ENCODE data around the gene GPR83. TPM values are rescaled to one million over a fixed set of nuclear protein-coding genes. Genes with fewer than 3 reads are reported as not detected.

The GPR83 gene
- total and polyA plus RNA-seq, 10 of the 15 experiments (the other 5 are each of a cell fraction or from before 2014, with no cell fraction given) = 0.03 to 0.19 (median 0.05) TPM; not detected in 7

GRCh38 chr11:94405062-94405833, 4.0 kb upstream of the GPR83 start:
- Histone ChIP-seq H3K79me2 (ENCODE audit: control insufficient read depth, insufficient read depth, low read length) (no peaks in the 10 kb centered on the region), H4K20me1 (ENCODE audit: control insufficient read depth, insufficient read depth) (no peaks in the 10 kb centered on the region), H3K4me3 (no peak overlapping the region), H3K27ac (ENCODE audit: control insufficient read depth, insufficient read depth) (no peak overlapping the region), H2AFZ (ENCODE audit: control insufficient read depth, low read depth, low read length) (no peak overlapping the region), H3K4me1 (ENCODE audit: control insufficient read depth, insufficient read depth, low read length) (no peaks in the 10 kb centered on the region), H3K9me3 (replicated peaks; ENCODE audit: control insufficient read depth, insufficient read depth, low read length) (no peaks in the 10 kb centered on the region), H3K9ac (ENCODE audit: control insufficient read depth, insufficient read depth, low read length) (no peak overlapping the region), H3K36me3 (ENCODE audit: control insufficient read depth in 2 of 2, insufficient read depth in 2 of 2, low read length in 1 of 2) (no peaks in the 10 kb centered on the region), H3K27me3 (replicated peaks in 1 of 2; ENCODE audit: control insufficient read depth in 2 of 2, insufficient read depth in 2 of 2, low read length in 1 of 2) (peaks cover 0 to 8% of the 10 kb centered on the region in 2 experiments; a peak in 3 of 4 replicates), H3K4me2 (ENCODE audit: control insufficient read depth, insufficient read depth) (no peak overlapping the region)
- WGBS (ENCODE audit: insufficient coverage, insufficient replicate concordance, low lambda C conversion rate, missing lambda C conversion rate) = 70% methylated on average over 4 of the region's 4 CpGs
- TF ChIP-seq CBX5 (IDR thresholded peaks at IDR 0.05; ENCODE audit: low read depth) (no peak), SREBF2 (IDR thresholded peaks at IDR 0.05; ENCODE audit: low read length) (no peak), SUPT20H (IDR thresholded peaks at IDR 0.05; ENCODE audit: borderline replicate concordance, control insufficient read depth, low read depth, low read length) (no peak)
- BruUV-seq (replicated peaks) = no TSS peak
- SMC1A ChIA-PET (ENCODE audit: uncharacterized antibody, unreplicated experiment) = interaction anchor here (1.3 to 1.4 kb wide), 2 partner anchors 15 to 221 kb away, joined by 3 to 4 read pairs; no protein-coding TSS in a partner anchor
- ATAC-seq (no peak), FAIRE-seq (no peak), DNase-seq (ENCODE audit: low read depth, low spot score) (no peak)
- intact Hi-C loops (cut with micrococcal nuclease; ENCODE audit: unreplicated experiment) (no loop called here), in situ Hi-C loops (cut with MboI) (no loop called here)
- RAD21 ChIA-PET (ENCODE audit: unreplicated experiment) = no interaction called here
- CTCF ChIA-PET = interaction anchor here (2.0 kb wide), 1 partner anchor 12 kb away, joined by 8 read pairs; no protein-coding TSS in a partner anchor
- POLR2A ChIA-PET = no interaction called here

GRCh38 chr11:94402355-94402754, 1.1 kb upstream of the GPR83 start:
- intact Hi-C loops (cut with micrococcal nuclease; ENCODE audit: unreplicated experiment) = no loop called here
- Histone ChIP-seq H3K79me2 (ENCODE audit: control insufficient read depth, insufficient read depth, low read length) (no peaks in the 10 kb centered on the region), H2AFZ (ENCODE audit: control insufficient read depth, low read depth, low read length) (no peak overlapping the region), H4K20me1 (ENCODE audit: control insufficient read depth, insufficient read depth) (no peaks in the 10 kb centered on the region; the same call in 1 of the 2 replicates), H3K9ac (ENCODE audit: control insufficient read depth, insufficient read depth, low read length) (no peak overlapping the region), H3K27me3 (replicated peaks in 1 of 2; ENCODE audit: control insufficient read depth in 2 of 2, insufficient read depth in 2 of 2, low read length in 1 of 2) (peaks cover 0 to 8% of the 10 kb centered on the region in 2 experiments; a peak in 3 of 4 replicates), H3K4me2 (ENCODE audit: control insufficient read depth, insufficient read depth) (no peak overlapping the region), H3K27ac (ENCODE audit: control insufficient read depth, insufficient read depth) (no peak overlapping the region), H3K9me3 (replicated peaks; ENCODE audit: control insufficient read depth, insufficient read depth, low read length) (no peaks in the 10 kb centered on the region), H3K36me3 (ENCODE audit: control insufficient read depth in 2 of 2, insufficient read depth in 2 of 2, low read length in 1 of 2) (no peaks in the 10 kb centered on the region), H3K4me1 (ENCODE audit: control insufficient read depth, insufficient read depth, low read length) (no peaks in the 10 kb centered on the region), H3K4me3 (no peak overlapping the region)
- in situ Hi-C loops (cut with MboI) = no loop called here
- ATAC-seq (no peak), DNase-seq (ENCODE audit: low read depth, low spot score) (no peak), FAIRE-seq (no peak)
- SMC1A ChIA-PET (ENCODE audit: uncharacterized antibody, unreplicated experiment) = no interaction called here
- BruUV-seq (replicated peaks) = no TSS peak
- RAD21 ChIA-PET (ENCODE audit: unreplicated experiment) = interaction anchor here (1.2 kb wide), 1 partner anchor 103 kb away, joined by 3 read pairs; no protein-coding TSS in a partner anchor
- POLR2A ChIA-PET = no interaction called here
- CTCF ChIA-PET = no interaction called here
- WGBS (ENCODE audit: insufficient coverage, insufficient replicate concordance, low lambda C conversion rate, missing lambda C conversion rate) = 0% methylated on average over 1 of the region's 1 CpG
- TF ChIP-seq TAF1 (IDR thresholded peaks at IDR 0.05; ENCODE audit: borderline replicate concordance, low read depth, low read length) (no peak), MXI1 (IDR thresholded peaks at IDR 0.05; ENCODE audit: low read depth, low read length) (no peak), FOXK2 (IDR thresholded peaks at IDR 0.05) (no peak)
